ENCODE data around the gene GZMM. TPM values are rescaled to one million over a fixed set of nuclear protein-coding genes. Genes with fewer than 3 reads are reported as not detected.

The GZMM gene
- total RNA-seq, 2 donors from 2014 or later, result 0.61 to 1.0 TPM

DNA sequence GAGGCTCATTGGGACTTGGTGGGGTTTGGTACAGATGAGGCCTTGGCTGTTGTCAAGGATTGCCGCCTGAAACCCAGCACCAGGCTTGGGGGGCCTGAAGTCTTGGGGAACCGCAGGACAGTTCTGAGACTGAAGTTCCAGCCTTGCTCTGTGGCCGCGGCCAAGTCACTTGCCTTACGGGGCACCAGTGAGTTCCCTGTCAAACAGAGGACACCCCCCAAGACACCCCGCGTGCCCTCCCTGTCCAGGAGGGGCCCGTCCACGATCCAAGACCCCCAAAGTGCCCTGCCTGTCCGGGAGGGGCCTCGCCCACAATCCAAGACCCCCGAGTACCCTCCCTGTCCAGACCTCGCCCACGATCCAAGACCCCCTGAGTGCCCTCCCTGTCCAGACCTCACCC lies 9.8 kb upstream of the GZMM start:
- Histone ChIP-seq H3K27ac (no peak overlapping the region), H3K4me1 (peaks cover 13% of the 10 kb centered on the region), H3K9me3 (no peaks in the 10 kb centered on the region), H3K36me3 (no peaks in the 10 kb centered on the region), H3K27me3 (no peaks in the 10 kb centered on the region), H3K9ac (ENCODE audit: low read depth in 2 of 2, low read length in 2 of 2) (peak overlapping the region in 1 of 2 donors; percentile 43), H3K4me3 (no peak overlapping the region)
- DNase-seq, result no peak
- intact Hi-C loops (cut with DNase I), result no loop called here
- TF ChIP-seq, protein P1, sequence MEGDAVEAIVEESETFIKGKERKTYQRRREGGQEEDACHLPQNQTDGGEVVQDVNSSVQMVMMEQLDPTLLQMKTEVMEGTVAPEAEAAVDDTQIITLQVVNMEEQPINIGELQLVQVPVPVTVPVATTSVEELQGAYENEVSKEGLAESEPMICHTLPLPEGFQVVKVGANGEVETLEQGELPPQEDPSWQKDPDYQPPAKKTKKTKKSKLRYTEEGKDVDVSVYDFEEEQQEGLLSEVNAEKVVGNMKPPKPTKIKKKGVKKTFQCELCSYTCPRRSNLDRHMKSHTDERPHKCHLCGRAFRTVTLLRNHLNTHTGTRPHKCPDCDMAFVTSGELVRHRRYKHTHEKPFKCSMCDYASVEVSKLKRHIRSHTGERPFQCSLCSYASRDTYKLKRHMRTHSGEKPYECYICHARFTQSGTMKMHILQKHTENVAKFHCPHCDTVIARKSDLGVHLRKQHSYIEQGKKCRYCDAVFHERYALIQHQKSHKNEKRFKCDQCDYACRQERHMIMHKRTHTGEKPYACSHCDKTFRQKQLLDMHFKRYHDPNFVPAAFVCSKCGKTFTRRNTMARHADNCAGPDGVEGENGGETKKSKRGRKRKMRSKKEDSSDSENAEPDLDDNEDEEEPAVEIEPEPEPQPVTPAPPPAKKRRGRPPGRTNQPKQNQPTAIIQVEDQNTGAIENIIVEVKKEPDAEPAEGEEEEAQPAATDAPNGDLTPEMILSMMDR (IDR thresholded peaks at IDR 0.05), result no peak

DNA sequence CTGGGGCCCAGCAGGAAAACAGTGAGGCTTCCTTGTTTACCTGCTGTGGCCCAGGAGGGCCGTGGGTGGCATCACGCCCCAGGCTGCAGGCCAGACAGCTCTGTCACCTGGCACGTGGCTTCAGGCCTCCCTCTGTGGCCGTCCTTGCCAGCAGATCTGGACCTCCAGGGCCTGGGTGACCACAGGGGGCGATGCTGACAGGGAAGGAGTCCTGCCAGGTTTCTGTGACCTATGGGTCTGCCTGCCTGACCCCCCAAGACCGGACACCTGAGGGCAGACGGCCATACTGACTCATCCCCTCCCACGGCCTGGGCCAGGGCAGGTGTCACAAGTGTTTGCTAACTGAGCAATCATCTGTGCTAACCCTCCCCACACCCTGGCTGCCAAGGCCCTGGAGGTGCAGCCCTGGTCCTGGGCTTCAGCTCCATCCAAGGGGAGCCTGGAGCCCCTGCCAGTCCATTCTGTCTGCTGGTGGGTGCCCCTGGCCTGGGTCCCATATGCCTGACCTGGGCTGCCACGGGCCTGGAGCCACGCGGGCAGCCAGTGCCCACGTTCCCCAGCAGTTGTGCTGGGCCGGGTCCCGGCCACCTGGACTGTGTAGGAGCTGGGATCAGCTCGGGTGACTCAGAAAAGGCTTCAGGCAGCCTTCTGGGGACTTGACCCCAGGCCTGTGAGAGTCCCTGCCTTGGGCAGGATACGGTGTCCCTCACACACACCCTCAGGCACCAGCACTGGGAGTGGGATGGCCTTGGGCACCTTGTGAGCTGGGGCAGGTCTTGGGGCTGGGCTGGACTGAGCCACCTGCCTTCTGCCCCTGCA lies 8.6 kb upstream of the GZMM start:
- Histone ChIP-seq H3K36me3 (no peaks in the 10 kb centered on the region), H3K27ac (no peak overlapping the region)
- DNase-seq, result no peak

GRCh38 chr19:536031-536880 lies 7.6 kb upstream of the GZMM start:
- H3K9ac ChIP-seq (ENCODE audit: low read depth in 2 of 2, low read length in 2 of 2), result no peak overlapping the region
- H3K4me1 ChIP-seq, result peaks cover 13% of the 10 kb centered on the region
- no peaks in the 10 kb centered on the region for H3K9me3 ChIP-seq
- TF ChIP-seq, protein P1 (IDR thresholded peaks at IDR 0.05), result no peak
- no peak for DNase-seq
- no peak overlapping the region for H3K27ac ChIP-seq
- H3K4me3 ChIP-seq, result no peak overlapping the region
- no peaks in the 10 kb centered on the region for H3K36me3 ChIP-seq
- intact Hi-C loops (cut with DNase I), result no loop called here
- H3K27me3 ChIP-seq, result no peaks in the 10 kb centered on the region

More for the DNA sequence above, 8.6 kb upstream of the GZMM start:
- no peaks in the 10 kb centered on the region for H3K9me3 ChIP-seq
- H3K4me1 ChIP-seq, result peaks cover 13% of the 10 kb centered on the region
- H3K27me3 ChIP-seq, result no peaks in the 10 kb centered on the region
- TF ChIP-seq, protein P1 (IDR thresholded peaks at IDR 0.05), result no peak
- no peak overlapping the region for H3K9ac ChIP-seq (ENCODE audit: low read depth in 2 of 2, low read length in 2 of 2)
- intact Hi-C loops (cut with DNase I), result no loop called here
- H3K4me3 ChIP-seq, result no peak overlapping the region

- no peak for DNase-seq
- H3K4me1 ChIP-seq, result peaks cover 13% of the 10 kb centered on the region
- TF ChIP-seq, protein P1 (IDR thresholded peaks at IDR 0.05), result no peak
- intact Hi-C loops (cut with DNase I), result no loop called here
- H3K36me3 ChIP-seq, result peaks cover 4% of the 10 kb centered on the region
- no peaks in the 10 kb centered on the region for H3K9me3 ChIP-seq
- H3K27me3 ChIP-seq, result no peaks in the 10 kb centered on the region
- no peak overlapping the region for H3K9ac ChIP-seq (ENCODE audit: low read depth in 2 of 2, low read length in 2 of 2)
- H3K4me3 ChIP-seq, result no peak overlapping the region
- no peak overlapping the region for H3K27ac ChIP-seq
These were observed 6.9 kb upstream of the GZMM start for GRCh38 chr19:536881-537404.

DNA sequence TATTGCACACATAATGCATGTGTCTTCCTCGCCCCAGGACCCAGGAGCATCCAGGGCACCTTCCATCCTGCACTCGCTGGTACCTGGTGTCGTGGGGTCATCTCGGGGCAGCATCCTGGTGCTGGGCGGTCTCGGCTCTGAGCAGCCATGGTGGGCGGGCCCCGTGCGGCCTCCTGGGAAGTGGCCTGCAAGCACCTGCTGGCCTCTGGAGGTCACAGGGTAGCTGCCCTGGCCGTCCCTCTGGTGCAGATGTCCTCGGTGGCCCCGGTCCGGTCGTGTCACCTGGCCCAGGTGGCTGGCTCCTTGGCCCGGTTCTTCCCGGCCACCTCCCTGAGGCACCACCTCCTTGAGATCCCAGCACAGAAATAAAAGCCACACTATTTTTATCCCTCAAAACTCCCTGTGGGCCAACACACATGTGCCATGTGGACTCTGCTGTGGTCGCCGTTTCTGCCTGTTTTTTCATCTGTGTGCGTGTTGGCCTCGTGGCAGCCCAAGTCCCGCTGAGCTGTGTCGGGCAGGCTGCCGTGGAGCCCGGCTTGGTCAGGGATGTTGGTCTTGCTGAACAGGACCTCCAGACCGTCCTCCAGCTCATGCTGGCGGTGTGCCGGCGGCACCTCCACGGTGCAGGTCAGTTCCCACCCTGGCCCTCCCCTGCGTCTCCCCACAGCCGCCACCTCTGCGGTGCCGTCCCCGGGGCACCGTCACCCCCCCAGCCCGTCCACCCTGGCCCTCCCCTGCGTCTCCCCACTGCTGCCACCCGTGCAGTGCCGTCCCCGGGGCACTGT lies 5.0 kb upstream of the GZMM start:
- TF ChIP-seq, protein P1 (IDR thresholded peaks at IDR 0.05), result no peak
- no peak overlapping the region for H3K9ac ChIP-seq (ENCODE audit: low read depth in 2 of 2, low read length in 2 of 2)
- H3K27me3 ChIP-seq, result no peaks in the 10 kb centered on the region
- peaks cover 5% of the 10 kb centered on the region for H3K36me3 ChIP-seq
- H3K9me3 ChIP-seq, result no peaks in the 10 kb centered on the region
- no peak overlapping the region for H3K27ac ChIP-seq
- intact Hi-C loops (cut with DNase I), result no loop called here
- no peak for DNase-seq
- no peak overlapping the region for H3K4me3 ChIP-seq
- peaks cover 5% of the 10 kb centered on the region for H3K4me1 ChIP-seq

All from colonic mucosa (tissue), 4 donors.